Cerebellar cortex (tissue), 1 donor: ENCODE measurements around the gene HNRNPA0.

Experiments
- DNase-seq: peaks from one replicate; pipeline ENCODE4 v3.0.0-alpha.2; 2015; ENCODE audit warnings: low spot score

The HNRNPA0 gene

GRCh38 chr5:137754961-137755762, 999 bp upstream of the HNRNPA0 start:
- no peak for DNase-seq

GRCh38 chr5:137753691-137754187, 424 bp downstream of the HNRNPA0 start:
- DNase-seq: no peak

GRCh38 chr5:137752905-137753690, 1.1 kb downstream of the HNRNPA0 start:
- peak; percentile 38 for DNase-seq

GRCh38 chr5:137751869-137752491, 2.2 kb downstream of the HNRNPA0 start:
- peak; percentile 79 for DNase-seq

GRCh38 chr5:137750436-137750835, 3.7 kb downstream of the HNRNPA0 start:
- no peak for DNase-seq

- no peak for DNase-seq
Observed at GRCh38 chr5:137747848-137748247, 6.3 kb downstream of the HNRNPA0 start.

GRCh38 chr5:137743031-137743640, 11.0 kb downstream of the HNRNPA0 start:
- DNase-seq: peak; percentile 92

- no peak for DNase-seq
Observed at GRCh38 chr5:137741718-137742117, 12.4 kb downstream of the HNRNPA0 start.

GRCh38 chr5:137739737-137740136, 14.4 kb downstream of the HNRNPA0 start:
- DNase-seq: no peak

- DNase-seq: no peak
Observed at GRCh38 chr5:137738947-137739346, 15.2 kb downstream of the HNRNPA0 start.

GRCh38 chr5:137737349-137738131, 16.6 kb downstream of the HNRNPA0 start:
- DNase-seq: no peak

- no peak for DNase-seq
Observed at GRCh38 chr5:137736496-137736895, 17.7 kb downstream of the HNRNPA0 start.

- DNase-seq: peak; percentile 95
Observed at GRCh38 chr5:137735555-137736284, 18.4 kb downstream of the HNRNPA0 start, which contains the start of gene KLHL3. Gene KLHL3, minus strand, starts transcription at chr5:137736089. Its CDS starts 443 bp downstream, at chr5:137735646.

GRCh38 chr5:137734962-137735554, 19.1 kb downstream of the HNRNPA0 start:
- peak; percentile 63 for DNase-seq

- DNase-seq: no peak
Observed at GRCh38 chr5:137734331-137734730, 19.8 kb downstream of the HNRNPA0 start.

- no peak for DNase-seq
Observed at GRCh38 chr5:137733922-137734321, 20.2 kb downstream of the HNRNPA0 start.

GRCh38 chr5:137733006-137733405, 21.2 kb downstream of the HNRNPA0 start:
- no peak for DNase-seq

GRCh38 chr5:137731176-137731575, 23.0 kb downstream of the HNRNPA0 start:
- no peak for DNase-seq

- no peak for DNase-seq
Observed at GRCh38 chr5:137730336-137730735, 23.8 kb downstream of the HNRNPA0 start.

- no peak for DNase-seq
Observed at GRCh38 chr5:137728048-137728447, 26.1 kb downstream of the HNRNPA0 start.
